IPS-NIHi7 (cell line): ENCODE measurements around the gene TFDP1.

ENCODE experiments used
- DNase-seq: peaks from one replicate; pipeline ENCODE4 v3.0.0; 2012; ENCODE audit warnings: mixed read lengths; ENCODE audit errors: extremely low spot score

TFDP1 gene

GRCh38 chr13:113584205-113584869 is at the start of gene TFDP1:
TFDP1 (plus strand) TSS chr13:113584753; CDS start chr13:113585838, 1,085 bp downstream.
- peak; percentile 97 for DNase-seq

- no peak for DNase-seq
Measured at GRCh38 chr13:113535381-113535781, 49.2 kb upstream of the TFDP1 start.

GRCh38 chr13:113536461-113537110 is 48.0 kb upstream of the TFDP1 start:
- DNase-seq: no peak

GRCh38 chr13:113537205-113537604 is 47.3 kb upstream of the TFDP1 start:
- no peak for DNase-seq

GRCh38 chr13:113537909-113538688 is 46.5 kb upstream of the TFDP1 start:
- no peak for DNase-seq

GRCh38 chr13:113538689-113539058 is 45.9 kb upstream of the TFDP1 start:
- no peak for DNase-seq

GRCh38 chr13:113539176-113539575 is 45.4 kb upstream of the TFDP1 start:
- no peak for DNase-seq

- no peak for DNase-seq
Measured at GRCh38 chr13:113539822-113540221, 44.7 kb upstream of the TFDP1 start.

- DNase-seq: no peak
Measured at GRCh38 chr13:113540523-113540922, 44.0 kb upstream of the TFDP1 start.

- no peak for DNase-seq
Measured at GRCh38 chr13:113542751-113543424, 41.7 kb upstream of the TFDP1 start.

GRCh38 chr13:113544071-113544891 is 40.3 kb upstream of the TFDP1 start:
- no peak for DNase-seq

GRCh38 chr13:113544896-113545295 is 39.7 kb upstream of the TFDP1 start:
- no peak for DNase-seq

- no peak for DNase-seq
Measured at GRCh38 chr13:113545455-113545930, 39.1 kb upstream of the TFDP1 start.

GRCh38 chr13:113545931-113546516 is 38.5 kb upstream of the TFDP1 start:
- no peak for DNase-seq

- no peak for DNase-seq
Measured at GRCh38 chr13:113546571-113547237, 37.8 kb upstream of the TFDP1 start.

GRCh38 chr13:113547238-113547971 is 37.1 kb upstream of the TFDP1 start:
- no peak for DNase-seq

GRCh38 chr13:113548171-113548641 is 36.3 kb upstream of the TFDP1 start:
- no peak for DNase-seq

GRCh38 chr13:113548778-113549621 is 35.6 kb upstream of the TFDP1 start:
- DNase-seq: no peak
